HEK293 (cell line): Measurements from ENCODE around the gene THEMIS2.

Experiments used
- CTCF ChIA-PET: fragments of 350-600 bp; formaldehyde crosslinking; extraction: SDS; loops from one replicate; lab custom pipeline; 2021; ENCODE audit warnings: antibody characterized with exemption; lab: Yijun Ruan, JAX
- POLR2A ChIA-PET: fragments of 300-600 bp; formaldehyde crosslinking; extraction: SDS; loops from one replicate; lab custom pipeline; 2020; ENCODE audit warnings: antibody characterized with exemption, inconsistent platforms; lab: Yijun Ruan, JAX
- H3K27ac ChIP-seq: fragments of 200-500 bp; sonication (Bioruptor generic); 2 replicates; pipeline ENCODE4 v1.5.1; 2014; ENCODE audit warnings: low read depth, low read length, control low read depth, inconsistent platforms; ENCODE audit errors: extremely low read depth
- H3K36me3 ChIP-seq, 2 experiments: fragments of 200-500 bp in 1 of 2; sonication (Bioruptor generic) in 1 of 2; 1 replicate in 1 of 2; 2 replicates in 1 of 2; pipeline ENCODE4 v1.5.1; 2014 to 2017; ENCODE audit warnings: inconsistent platforms in 2 of 2, low read length in 2 of 2; ENCODE audit not compliant: control insufficient read depth in 2 of 2, insufficient read depth in 1 of 2
- H3K4me1 ChIP-seq: fragments of 200-500 bp; sonication (Bioruptor generic); 2 replicates; pipeline ENCODE4 v1.5.1; 2014; ENCODE audit warnings: mild to moderate bottlenecking, low read length, inconsistent platforms; ENCODE audit not compliant: control insufficient read depth, insufficient read depth
- H3K4me3 ChIP-seq: 2 replicates; pipeline ENCODE4 v1.5.1; 2011; ENCODE audit warnings: low read depth, mild to moderate bottlenecking, control low read depth, low read length, moderate library complexity
- H3K9me3 ChIP-seq: fragments of 200-500 bp; sonication (Bioruptor generic); 2 replicates; pipeline ENCODE4 v1.5.1; 2014; ENCODE audit warnings: low read depth, low read length, inconsistent platforms; ENCODE audit not compliant: control insufficient read depth, insufficient read depth
- CTCF ChIP-seq: fragments of 450-650 bp; formaldehyde crosslinking; IDR thresholded peaks from 2 replicates; pipeline ENCODE4 v1.5.1; 2016; ENCODE audit warnings: missing biosample characterization, missing genetic modification characterization
- GLI4 ChIP-seq: fragments of 450-650 bp; formaldehyde crosslinking; IDR thresholded peaks from 2 replicates; pipeline ENCODE4 v1.5.1; 2016; ENCODE audit warnings: missing biosample characterization, missing genetic modification characterization
- GLIS1 ChIP-seq: fragments of 450-650 bp; formaldehyde crosslinking; IDR thresholded peaks from 2 replicates; pipeline ENCODE4 v1.5.1; 2016; ENCODE audit warnings: missing biosample characterization, missing genetic modification characterization
- HOXC10 ChIP-seq: sonication (generic); formaldehyde crosslinking; IDR thresholded peaks from 2 replicates; pipeline ENCODE4 v1.8.1; 2023; ENCODE audit warnings: mild to moderate bottlenecking, missing genetic modification reagents
- HOXD13 ChIP-seq: sonication (generic); formaldehyde crosslinking; IDR thresholded peaks from 2 replicates; pipeline ENCODE4 v1.8.0; 2022; ENCODE audit warnings: missing genetic modification reagents, borderline replicate concordance
- PRDM1 ChIP-seq: fragments of 450-650 bp; formaldehyde crosslinking; IDR thresholded peaks from 2 replicates; pipeline ENCODE4; 2016; ENCODE audit warnings: missing biosample characterization, missing genetic modification characterization
- TRIM28 ChIP-seq: IDR thresholded peaks from 2 replicates; pipeline ENCODE4 v1.6.1; 2011; ENCODE audit warnings: low read length, control low read depth, borderline replicate concordance
- ZEB2 ChIP-seq: fragments of 450-650 bp; formaldehyde crosslinking; IDR thresholded peaks from 2 replicates; pipeline ENCODE4 v1.5.1; 2016; ENCODE audit warnings: missing biosample characterization, missing genetic modification characterization
- ZNF138 ChIP-seq: fragments of 450-650 bp; formaldehyde crosslinking; IDR thresholded peaks from 2 replicates; pipeline ENCODE4 v1.5.1; 2016; ENCODE audit warnings: missing biosample characterization, missing genetic modification characterization, borderline replicate concordance
- ZNF148 ChIP-seq: fragments of 450-650 bp; formaldehyde crosslinking; IDR thresholded peaks from 2 replicates; pipeline ENCODE4 v1.5.0; 2017; ENCODE audit warnings: missing biosample characterization, missing genetic modification characterization, borderline replicate concordance
- ZNF221 ChIP-seq: fragments of 450-650 bp; formaldehyde crosslinking; IDR thresholded peaks from 2 replicates; pipeline ENCODE4 v1.5.1; 2017; ENCODE audit warnings: missing biosample characterization, missing genetic modification characterization, borderline replicate concordance
- ZNF274 ChIP-seq, 2 experiments: fragments of 200-500 bp in 1 of 2; fragments of 450-650 bp in 1 of 2; sonication (Bioruptor generic) in 1 of 2; formaldehyde crosslinking in 1 of 2; IDR thresholded peaks; 2 replicates each; pipeline versions ENCODE4 v1.5.1 to v1.6.1; 2014 to 2016; ENCODE audit warnings: borderline replicate concordance in 1 of 2, inconsistent platforms in 1 of 2, low read length in 1 of 2, missing biosample characterization in 1 of 2, missing genetic modification characterization in 1 of 2
- ZNF335 ChIP-seq: fragments of 450-650 bp; formaldehyde crosslinking; conservative IDR thresholded peaks from 2 replicates; pipeline ENCODE4 v1.5.1; 2016; ENCODE audit warnings: missing biosample characterization, missing genetic modification characterization
- ZNF354C ChIP-seq: fragments of 450-650 bp; formaldehyde crosslinking; IDR thresholded peaks from 2 replicates; pipeline ENCODE4 v1.5.1; 2016; ENCODE audit warnings: missing biosample characterization, missing genetic modification characterization, low read depth, borderline replicate concordance
- ZNF394 ChIP-seq: fragments of 450-650 bp; formaldehyde crosslinking; IDR thresholded peaks from 2 replicates; pipeline ENCODE4 v1.5.1; 2016; ENCODE audit warnings: missing biosample characterization, missing genetic modification characterization, mild to moderate bottlenecking, moderate library complexity, borderline replicate concordance
- ZNF548 ChIP-seq: fragments of 450-650 bp; formaldehyde crosslinking; IDR thresholded peaks from 2 replicates; pipeline ENCODE4 v1.5.1; 2016; ENCODE audit warnings: missing biosample characterization, missing genetic modification characterization
- ZNF596 ChIP-seq: fragments of 450-650 bp; IDR thresholded peaks from 2 replicates; pipeline ENCODE4 v1.5.0; 2018; ENCODE audit warnings: missing biosample characterization, mild to moderate bottlenecking, missing genetic modification characterization, moderate library complexity
- ZNF621 ChIP-seq: fragments of 450-650 bp; formaldehyde crosslinking; IDR thresholded peaks from 2 replicates; pipeline ENCODE4 v1.5.1; 2017; ENCODE audit warnings: missing biosample characterization, missing genetic modification characterization
- ZNF76 ChIP-seq: fragments of 450-650 bp; formaldehyde crosslinking; IDR thresholded peaks from 2 replicates; pipeline ENCODE4; 2016; ENCODE audit warnings: low read depth, missing biosample characterization, missing genetic modification characterization, borderline replicate concordance
- ZSCAN5A ChIP-seq: fragments of 450-650 bp; formaldehyde crosslinking; IDR thresholded peaks from 2 replicates; pipeline ENCODE4 v1.5.1; 2016; ENCODE audit warnings: missing biosample characterization, missing genetic modification characterization
- TF ChIP-seq, protein P1 (sequence below): fragments of 450-650 bp; formaldehyde crosslinking; IDR thresholded peaks from 2 replicates; pipeline ENCODE4 v1.5.1; 2017; ENCODE audit warnings: missing biosample characterization, missing genetic modification characterization
- TF ChIP-seq, protein P2 (sequence below): fragments of 450-650 bp; formaldehyde crosslinking; IDR thresholded peaks from 2 replicates; pipeline ENCODE4 v1.5.1; 2017; ENCODE audit warnings: missing biosample characterization, missing genetic modification characterization
- TF ChIP-seq, protein P3 (sequence below): fragments of 450-650 bp; formaldehyde crosslinking; IDR thresholded peaks from 2 replicates; pipeline ENCODE4 v1.5.1; 2016; ENCODE audit warnings: missing biosample characterization, missing genetic modification characterization, low read depth

THEMIS2 gene

GRCh38 chr1:27885114-27885528, 12.8 kb downstream of the THEMIS2 start:
- no peaks in the 10 kb centered on the region for H3K4me1 ChIP-seq
- H3K4me3 ChIP-seq, result no peak overlapping the region
- H3K27ac ChIP-seq, result no peak overlapping the region
- no peaks in the 10 kb centered on the region for H3K9me3 ChIP-seq
- CTCF ChIA-PET, result no interaction called here
- POLR2A ChIA-PET, result no interaction called here
- no peak for TF ChIP-seq PRDM1 (tag by site-specific recombination)
- TF ChIP-seq, protein P1, sequence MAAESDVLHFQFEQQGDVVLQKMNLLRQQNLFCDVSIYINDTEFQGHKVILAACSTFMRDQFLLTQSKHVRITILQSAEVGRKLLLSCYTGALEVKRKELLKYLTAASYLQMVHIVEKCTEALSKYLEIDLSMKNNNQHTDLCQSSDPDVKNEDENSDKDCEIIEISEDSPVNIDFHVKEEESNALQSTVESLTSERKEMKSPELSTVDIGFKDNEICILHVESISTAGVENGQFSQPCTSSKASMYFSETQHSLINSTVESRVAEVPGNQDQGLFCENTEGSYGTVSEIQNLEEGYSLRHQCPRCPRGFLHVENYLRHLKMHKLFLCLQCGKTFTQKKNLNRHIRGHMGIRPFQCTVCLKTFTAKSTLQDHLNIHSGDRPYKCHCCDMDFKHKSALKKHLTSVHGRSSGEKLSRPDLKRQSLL (tag by site-specific recombination), result no peak
- no peak for TF ChIP-seq ZNF221 (tag by site-specific recombination)
- TF ChIP-seq ZNF621 (tag by site-specific recombination), result no peak
- TF ChIP-seq ZNF138 (tag by site-specific recombination), result no peak
- TF ChIP-seq, protein P2, sequence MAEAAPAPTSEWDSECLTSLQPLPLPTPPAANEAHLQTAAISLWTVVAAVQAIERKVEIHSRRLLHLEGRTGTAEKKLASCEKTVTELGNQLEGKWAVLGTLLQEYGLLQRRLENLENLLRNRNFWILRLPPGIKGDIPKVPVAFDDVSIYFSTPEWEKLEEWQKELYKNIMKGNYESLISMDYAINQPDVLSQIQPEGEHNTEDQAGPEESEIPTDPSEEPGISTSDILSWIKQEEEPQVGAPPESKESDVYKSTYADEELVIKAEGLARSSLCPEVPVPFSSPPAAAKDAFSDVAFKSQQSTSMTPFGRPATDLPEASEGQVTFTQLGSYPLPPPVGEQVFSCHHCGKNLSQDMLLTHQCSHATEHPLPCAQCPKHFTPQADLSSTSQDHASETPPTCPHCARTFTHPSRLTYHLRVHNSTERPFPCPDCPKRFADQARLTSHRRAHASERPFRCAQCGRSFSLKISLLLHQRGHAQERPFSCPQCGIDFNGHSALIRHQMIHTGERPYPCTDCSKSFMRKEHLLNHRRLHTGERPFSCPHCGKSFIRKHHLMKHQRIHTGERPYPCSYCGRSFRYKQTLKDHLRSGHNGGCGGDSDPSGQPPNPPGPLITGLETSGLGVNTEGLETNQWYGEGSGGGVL, result no peak
- TF ChIP-seq ZNF354C (tag by site-specific recombination), result no peak
- no peak for TF ChIP-seq ZNF548
- no peak for TF ChIP-seq ZEB2 (tag by site-specific recombination)
- TF ChIP-seq HOXD13, result no peak
- no peak for TF ChIP-seq ZSCAN5A (tag by site-specific recombination)
- no peak for TF ChIP-seq TRIM28
- TF ChIP-seq HOXC10 (CRISPR knock-in tag), result no peak
- TF ChIP-seq GLI4, result no peak
- TF ChIP-seq ZNF274 (IDR thresholded peaks at IDR 0.05; ENCODE audit: low read length), result no peak
- TF ChIP-seq ZNF274 (tag by site-specific recombination; IDR thresholded peaks at IDR 0.05; ENCODE audit: borderline replicate concordance), result no peak
- no peak for TF ChIP-seq ZNF76 (tag by site-specific recombination)
- TF ChIP-seq CTCF, result no peak
- TF ChIP-seq GLIS1 (tag by site-specific recombination), result no peak
- TF ChIP-seq, all 188 proteins: peak for 0
- peaks cover 0 to 70% of the 10 kb centered on the region in 2 experiments; a peak in 2 of 3 replicates for H3K36me3 ChIP-seq

- Histone ChIP-seq H3K4me3 (no peak overlapping the region), H3K36me3 (peaks cover 0 to 76% of the 10 kb centered on the region in 2 experiments; a peak in 2 of 3 replicates), H3K27ac (no peak overlapping the region), H3K4me1 (no peaks in the 10 kb centered on the region), H3K9me3 (no peaks in the 10 kb centered on the region)
- no peak for TF ChIP-seq ZNF335 (tag by site-specific recombination)
- no peak for TF ChIP-seq ZNF148
- no peak for TF ChIP-seq ZNF596 (tag by site-specific recombination)
- TF ChIP-seq ZNF394 (tag by site-specific recombination), result peak; percentile 69; the same call in 1 of the 2 replicates
- TF ChIP-seq, protein P3, sequence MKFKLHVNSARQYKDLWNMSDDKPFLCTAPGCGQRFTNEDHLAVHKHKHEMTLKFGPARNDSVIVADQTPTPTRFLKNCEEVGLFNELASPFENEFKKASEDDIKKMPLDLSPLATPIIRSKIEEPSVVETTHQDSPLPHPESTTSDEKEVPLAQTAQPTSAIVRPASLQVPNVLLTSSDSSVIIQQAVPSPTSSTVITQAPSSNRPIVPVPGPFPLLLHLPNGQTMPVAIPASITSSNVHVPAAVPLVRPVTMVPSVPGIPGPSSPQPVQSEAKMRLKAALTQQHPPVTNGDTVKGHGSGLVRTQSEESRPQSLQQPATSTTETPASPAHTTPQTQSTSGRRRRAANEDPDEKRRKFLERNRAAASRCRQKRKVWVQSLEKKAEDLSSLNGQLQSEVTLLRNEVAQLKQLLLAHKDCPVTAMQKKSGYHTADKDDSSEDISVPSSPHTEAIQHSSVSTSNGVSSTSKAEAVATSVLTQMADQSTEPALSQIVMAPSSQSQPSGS (tag by site-specific recombination), result no peak
- POLR2A ChIA-PET, result no interaction called here
- CTCF ChIA-PET, result no interaction called here
These were observed 13.4 kb downstream of the THEMIS2 start for GRCh38 chr1:27885621-27886352.
